GM12892 (cell line): ENCODE measurements around the gene SHISA9.

Experiments
- POLR2AphosphoS5 ChIP-seq: IDR thresholded peaks from 2 replicates; pipeline ENCODE4 v1.6.1; 2011; ENCODE audit warnings: low read depth, low read length, control low read depth
- TAF1 ChIP-seq: IDR thresholded peaks from 2 replicates; pipeline ENCODE4 v1.6.1; 2011; ENCODE audit warnings: low read depth, mild to moderate bottlenecking, control low read depth, low read length, borderline replicate concordance

- TF ChIP-seq TAF1: no peak
- TF ChIP-seq POLR2AphosphoS5: no peak
These were observed 334.9 kb downstream of the SHISA9 start for GRCh38 chr16:13236308-13236707.
